ENCODE data around the gene EPB41L4A. TPM values are rescaled to one million over a fixed set of nuclear protein-coding genes. Genes with fewer than 3 reads are reported as not detected.
A peak's percentile ranks its signal among the peaks of the same experiment; 100 is the strongest.

The EPB41L4A gene
- total RNA-seq, 4 donors from 2014 or later: 10.1 to 32.9 (median 11.6) TPM

- TF ChIP-seq POLR2AphosphoS5 (IDR thresholded peaks at IDR 0.05) (no peak), CTCF (IDR thresholded peaks at IDR 0.05) (peak; percentile 72 to 93 (median 79))
- peak; percentile 87 for DNase-seq
- Histone ChIP-seq H3K36me3 (no peaks in the 10 kb centered on the region), H3K4me3 (peak overlapping the region; percentile 77 to 88 (median 84)), H3K27ac (peak overlapping the region; percentile 83 to 86 (median 85)), H3K9me3 (no peaks in the 10 kb centered on the region), H3K27me3 (peaks cover 9% of the 10 kb centered on the region), H3K4me1 (peaks cover 0 to 9% (median 1%) of the 10 kb centered on the region in 4 donors)
- in situ Hi-C loops (cut with MboI; ENCODE audit: low pct_ligation_motif_present in 1 of 4, low pct_unique_long_range_greater_than_20kb in 1 of 4, low sequenced_read_pairs in 3 of 4): loop anchor here (10.0 to 25.0 kb wide), 3 partner anchors 208 to 245 kb away; no protein-coding TSS in a partner anchor
- WGBS, 2 donors (ENCODE audit: low coverage in 1 of 2): 4 to 25% methylated on average over 4 to 45 of the region's 64 CpGs
- intact Hi-C loops (cut with DNase I; ENCODE audit: low total_unique reads): loop anchor here (5.0 to 10.0 kb wide), 2 partner anchors 93 to 245 kb away; no protein-coding TSS in a partner anchor
Measured at GRCh38 chr5:112419986-112420864, 1.1 kb upstream of the EPB41L4A start.

GRCh38 chr5:112418659-112419163 is 366 bp downstream of the EPB41L4A start:
- DNase-seq: peak; percentile 12
- peaks cover 0 to 9% (median 1%) of the 10 kb centered on the region in 4 donors for H3K4me1 ChIP-seq
- WGBS, 2 donors (ENCODE audit: low coverage in 1 of 2): 2% methylated on average over 29 of the region's 39 CpGs; no CpG with 5 or more reads in 1 of the 2 donors
- H3K27ac ChIP-seq: peak overlapping the region; percentile 83 to 86 (median 85)
- in situ Hi-C loops (cut with MboI; ENCODE audit: low pct_ligation_motif_present in 1 of 4, low pct_unique_long_range_greater_than_20kb in 1 of 4, low sequenced_read_pairs in 3 of 4) (loop anchor here in 2 of 4 donors (25.0 kb wide), 1 partner anchor 206 kb away; no protein-coding TSS in a partner anchor), intact Hi-C loops (cut with DNase I; ENCODE audit: low total_unique reads) (loop anchor here (5.0 to 10.0 kb wide), 2 partner anchors 91 to 244 kb away; no protein-coding TSS in a partner anchor)
- TF ChIP-seq POLR2A (IDR thresholded peaks at IDR 0.05): no peak
- TF ChIP-seq CTCF (IDR thresholded peaks at IDR 0.05): no peak
- no peak for TF ChIP-seq POLR2AphosphoS5 (IDR thresholded peaks at IDR 0.05)
- no peak for TF ChIP-seq EP300 (IDR thresholded peaks at IDR 0.05; ENCODE audit: low read depth)
- no peaks in the 10 kb centered on the region for H3K9me3 ChIP-seq
- H3K36me3 ChIP-seq: no peaks in the 10 kb centered on the region
- H3K27me3 ChIP-seq: peaks cover 9% of the 10 kb centered on the region
- peak overlapping the region; percentile 77 to 88 (median 84) for H3K4me3 ChIP-seq

- in situ Hi-C loops (cut with MboI; ENCODE audit: low pct_ligation_motif_present in 1 of 4, low pct_unique_long_range_greater_than_20kb in 1 of 4, low sequenced_read_pairs in 3 of 4) (loop anchor here in 2 of 4 donors (25.0 kb wide), 1 partner anchor 206 kb away; no protein-coding TSS in a partner anchor), intact Hi-C loops (cut with DNase I; ENCODE audit: low total_unique reads) (loop anchor here (5.0 to 10.0 kb wide), 2 partner anchors 91 to 243 kb away; no protein-coding TSS in a partner anchor)
- no peaks in the 10 kb centered on the region for H3K36me3 ChIP-seq
Measured at GRCh38 chr5:112417931-112418658, 982 bp downstream of the EPB41L4A start.

More at GRCh38 chr5:112417931-112418658, 982 bp downstream of the EPB41L4A start:
- 1 to 2% methylated on average over 10 to 26 of the region's 26 CpGs for WGBS, 2 donors (ENCODE audit: low coverage in 1 of 2)
- Histone ChIP-seq H3K9me3 (no peaks in the 10 kb centered on the region), H3K4me1 (peaks cover 0 to 9% (median 1%) of the 10 kb centered on the region in 4 donors), H3K27ac (peak overlapping the region; percentile 83 to 86 (median 85)), H3K4me3 (peak overlapping the region; percentile 77 to 88 (median 84)), H3K27me3 (peaks cover 9% of the 10 kb centered on the region)
- TF ChIP-seq POLR2A (IDR thresholded peaks at IDR 0.05) (peak; percentile 16), POLR2AphosphoS5 (IDR thresholded peaks at IDR 0.05) (peak in 2 of 3 donors; percentile 3 to 65), EP300 (IDR thresholded peaks at IDR 0.05; ENCODE audit: low read depth) (no peak), CTCF (IDR thresholded peaks at IDR 0.05) (no peak)
- DNase-seq: peak; percentile 50

Measured in transverse colon (tissue), 4 donors.